Thymus (tissue), 11 donors: Measurements from ENCODE around the gene WDR87. TPM values are rescaled to one million over a fixed set of nuclear protein-coding genes. Genes with fewer than 3 reads are reported as not detected.

Source experiments
- DNase-seq, 9 donors: peaks; one replicate each; pipeline ENCODE4 v3.0.0-alpha.2; 2013; ENCODE audit warnings: low spot score in 9 of 9, low read depth in 6 of 9, missing footprints in 1 of 9
- H3K27ac ChIP-seq, 2 donors: one replicate each; pipeline ENCODE4 v1.5.1; 2013; ENCODE audit warnings: control low read depth in 1 of 2, low read depth in 1 of 2, low read length in 1 of 2, mild to moderate bottlenecking in 1 of 2, moderate library complexity in 1 of 2
- H3K27me3 ChIP-seq, 2 donors: one replicate each; pipeline ENCODE4 v1.5.1; 2013; ENCODE audit warnings: low read length in 1 of 2; ENCODE audit not compliant: control insufficient read depth in 2 of 2, insufficient read depth in 1 of 2
- H3K36me3 ChIP-seq, 2 donors: one replicate each; pipeline ENCODE4 v1.5.1; 2013; ENCODE audit warnings: low read length in 1 of 2, mild to moderate bottlenecking in 1 of 2, moderate library complexity in 1 of 2; ENCODE audit not compliant: control insufficient read depth in 2 of 2, insufficient read depth in 2 of 2
- H3K4me1 ChIP-seq, 2 donors: one replicate each; pipeline ENCODE4 v1.5.1; 2013; ENCODE audit warnings: low read length in 2 of 2; ENCODE audit not compliant: control insufficient read depth in 2 of 2, insufficient read depth in 2 of 2
- H3K4me3 ChIP-seq, 2 donors: one replicate each; pipeline ENCODE4 v1.5.1; 2013; ENCODE audit warnings: low read length in 2 of 2, control low read depth in 1 of 2, mild to moderate bottlenecking in 1 of 2
- H3K9me3 ChIP-seq, 2 donors: one replicate each; pipeline ENCODE4 v1.5.1; 2013; ENCODE audit warnings: low read length in 1 of 2, mild to moderate bottlenecking in 1 of 2; ENCODE audit not compliant: control insufficient read depth in 2 of 2, insufficient read depth in 1 of 2
- WGBS: extraction: QIAGEN DNeasy Blood & Tissue Kit; methylation state at CpG from one replicate; pipeline ENCODE4 v1.1.7; 2013; 5-methylcytosine and 5-hydroxymethylcytosine counted together
- polyA plus RNA-seq: library from polyadenylated mRNA; stranded (reverse); fragments of 200-250 nt; gene quantifications from one replicate; pipeline ENCODE4 v1.2.3, GENCODE V29; 2013
- total RNA-seq: library from RNA; stranded (reverse); fragments of 120-200 nt; gene quantifications from one replicate; pipeline ENCODE4 v1.2.4, GENCODE V29; 2013
- donor health status: healthy.

Gene WDR87
- total and polyA plus RNA-seq, 2 donors: under 0.01 to 0.02 TPM

GRCh38 chr19:37902668-37903067, 3.7 kb downstream of the WDR87 start:
- no peaks in the 10 kb centered on the region for H3K36me3 ChIP-seq
- peak in 8 of 9 donors; percentile 40 to 80 (median 60) for DNase-seq
- H3K27me3 ChIP-seq: no peaks in the 10 kb centered on the region
- under 1% methylated on average over 4 of the region's 4 CpGs for WGBS
- H3K27ac ChIP-seq: no peak overlapping the region
- H3K4me1 ChIP-seq: peaks cover 0 to under 1% of the 10 kb centered on the region in 2 donors
- H3K4me3 ChIP-seq: no peak overlapping the region
- H3K9me3 ChIP-seq: no peaks in the 10 kb centered on the region

DNA sequence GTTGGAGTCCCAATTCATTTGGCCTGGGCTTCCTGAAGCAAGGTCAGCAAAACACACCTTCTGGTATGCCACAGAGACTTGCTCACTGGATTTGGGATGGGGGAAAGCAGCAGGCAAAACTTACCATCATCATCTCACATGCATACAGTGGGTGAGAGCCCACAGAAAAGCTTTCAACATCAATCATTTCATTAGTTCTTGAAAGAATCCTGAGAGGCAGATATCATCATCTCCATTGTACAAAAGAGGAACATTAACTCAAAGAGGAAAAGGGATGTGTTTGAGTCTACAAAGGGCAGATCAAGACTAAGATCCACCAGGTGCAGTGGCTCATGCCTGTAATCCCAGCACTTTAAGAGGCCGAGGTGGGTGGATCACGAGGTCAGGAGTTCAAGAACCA, 6.4 kb downstream of the WDR87 start:
- Histone ChIP-seq H3K36me3 (no peaks in the 10 kb centered on the region), H3K9me3 (no peaks in the 10 kb centered on the region), H3K4me1 (no peaks in the 10 kb centered on the region), H3K27ac (no peak overlapping the region), H3K4me3 (no peak overlapping the region), H3K27me3 (no peaks in the 10 kb centered on the region)
- DNase-seq: no peak
- 87% methylated on average over 2 of the region's 2 CpGs for WGBS

GRCh38 chr19:37899453-37899852, 6.9 kb downstream of the WDR87 start:
- Histone ChIP-seq H3K36me3 (no peaks in the 10 kb centered on the region), H3K9me3 (no peaks in the 10 kb centered on the region), H3K4me3 (no peak overlapping the region), H3K27ac (no peak overlapping the region), H3K27me3 (no peaks in the 10 kb centered on the region), H3K4me1 (no peaks in the 10 kb centered on the region)
- 80% methylated on average over 1 of the region's 1 CpG for WGBS
- DNase-seq: no peak

- DNase-seq: no peak
- H3K9me3 ChIP-seq: no peaks in the 10 kb centered on the region
- 95% methylated on average over 8 of the region's 8 CpGs for WGBS
- H3K4me1 ChIP-seq: no peaks in the 10 kb centered on the region
- no peaks in the 10 kb centered on the region for H3K27me3 ChIP-seq
- no peak overlapping the region for H3K27ac ChIP-seq
- no peak overlapping the region for H3K4me3 ChIP-seq
- no peaks in the 10 kb centered on the region for H3K36me3 ChIP-seq
Observed at GRCh38 chr19:37896180-37896579, 10.2 kb downstream of the WDR87 start.

GRCh38 chr19:37893845-37894575, 12.4 kb downstream of the WDR87 start:
- Histone ChIP-seq H3K4me3 (no peak overlapping the region), H3K9me3 (no peaks in the 10 kb centered on the region), H3K36me3 (no peaks in the 10 kb centered on the region), H3K27ac (no peak overlapping the region), H3K27me3 (no peaks in the 10 kb centered on the region), H3K4me1 (no peaks in the 10 kb centered on the region)
- no peak for DNase-seq
- WGBS: 94% methylated on average over 11 of the region's 11 CpGs

DNA sequence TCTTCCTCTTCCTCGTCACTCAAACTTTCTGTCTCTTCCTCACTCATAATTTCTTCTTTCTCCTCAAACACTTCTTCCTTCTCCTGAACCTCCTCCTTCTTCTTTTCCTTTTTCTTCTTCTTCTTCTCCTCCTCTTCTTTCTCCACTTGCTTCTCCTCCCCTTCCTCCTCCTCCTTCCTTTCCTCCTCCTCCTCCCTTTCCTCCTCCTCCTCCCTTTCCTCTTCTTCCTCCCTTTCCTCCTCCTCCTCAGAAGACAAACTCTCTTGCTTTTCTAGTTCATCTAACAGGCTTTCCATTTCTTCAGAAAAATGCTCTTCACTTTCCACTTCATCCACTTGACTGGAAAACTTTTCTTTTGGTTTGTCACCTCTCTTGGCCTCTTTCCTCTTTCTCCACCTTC, 19.8 kb downstream of the WDR87 start:
- no peaks in the 10 kb centered on the region for H3K36me3 ChIP-seq
- 76% methylated on average over 1 of the region's 1 CpG for WGBS
- peaks cover 0 to 8% of the 10 kb centered on the region in 2 donors for H3K9me3 ChIP-seq

GRCh38 chr19:37885392-37885791, 21.0 kb downstream of the WDR87 start:
- H3K9me3 ChIP-seq: peaks cover 0 to 8% of the 10 kb centered on the region in 2 donors
- WGBS: 94% methylated on average over 1 of the region's 1 CpG

More for the DNA sequence above, 19.8 kb downstream of the WDR87 start:
- Histone ChIP-seq H3K4me1 (no peaks in the 10 kb centered on the region), H3K4me3 (no peak overlapping the region), H3K27me3 (no peaks in the 10 kb centered on the region), H3K27ac (no peak overlapping the region)
- no peak for DNase-seq

GRCh38 chr19:37877147-37877546, 29.2 kb downstream of the WDR87 start:
- Histone ChIP-seq H3K36me3 (no peaks in the 10 kb centered on the region), H3K9me3 (no peaks in the 10 kb centered on the region), H3K27ac (no peak overlapping the region), H3K27me3 (no peaks in the 10 kb centered on the region), H3K4me3 (no peak overlapping the region), H3K4me1 (no peaks in the 10 kb centered on the region)
- DNase-seq: no peak
- WGBS: 96% methylated on average over 3 of the region's 3 CpGs

More at GRCh38 chr19:37885392-37885791, 21.0 kb downstream of the WDR87 start:
- Histone ChIP-seq H3K36me3 (no peaks in the 10 kb centered on the region), H3K4me1 (no peaks in the 10 kb centered on the region), H3K27me3 (no peaks in the 10 kb centered on the region), H3K4me3 (no peak overlapping the region), H3K27ac (no peak overlapping the region)
- no peak for DNase-seq

GRCh38 chr19:37876032-37876431, 30.4 kb downstream of the WDR87 start:
- Histone ChIP-seq H3K36me3 (no peaks in the 10 kb centered on the region), H3K9me3 (no peaks in the 10 kb centered on the region), H3K27me3 (no peaks in the 10 kb centered on the region), H3K27ac (no peak overlapping the region), H3K4me3 (no peak overlapping the region), H3K4me1 (no peaks in the 10 kb centered on the region)
- 49% methylated on average over 2 of the region's 2 CpGs for WGBS
- DNase-seq: no peak
